Measurements from ENCODE around the gene RPUSD1.
A peak's percentile ranks its signal among the peaks of the same experiment; 100 is the strongest.
"Not testable (repeated sequence)": the region's sequence is repeated elsewhere in the genome, so short reads cannot be mapped to it uniquely, and the experiment has no call there.

RPUSD1 gene

GRCh38 chr16:787978-788398 is at the start of gene RPUSD1:
Gene RPUSD1 (minus strand): TSS chr16:788381. CDS start chr16:787737, 644 bp downstream.
- DNase-seq = peak; percentile 77

- DNase-seq = not testable (repeated sequence)
Measured at GRCh38 chr16:836822-837221, 48.6 kb upstream of the RPUSD1 start.

GRCh38 chr16:836221-836620 is 48.0 kb upstream of the RPUSD1 start:
- DNase-seq = no peak

- DNase-seq = no peak
Measured at GRCh38 chr16:835373-835772, 47.2 kb upstream of the RPUSD1 start.

- DNase-seq = no peak
Measured at GRCh38 chr16:833411-833810, 45.2 kb upstream of the RPUSD1 start.

GRCh38 chr16:832652-833336 is 44.6 kb upstream of the RPUSD1 start:
- DNase-seq = no peak

GRCh38 chr16:831571-832413 is 43.6 kb upstream of the RPUSD1 start:
- no peak for DNase-seq

GRCh38 chr16:830871-831570 is 42.8 kb upstream of the RPUSD1 start:
- DNase-seq = no peak

GRCh38 chr16:830107-830870 is 42.1 kb upstream of the RPUSD1 start:
- no peak for DNase-seq

- DNase-seq = no peak
Measured at GRCh38 chr16:828891-829290, 40.7 kb upstream of the RPUSD1 start.

GRCh38 chr16:827513-827912 is 39.3 kb upstream of the RPUSD1 start:
- DNase-seq = no peak

GRCh38 chr16:825341-826061 is 37.3 kb upstream of the RPUSD1 start:
- no peak for DNase-seq

- no peak for DNase-seq
Measured at GRCh38 chr16:824601-825000, 36.4 kb upstream of the RPUSD1 start.

- no peak for DNase-seq
Measured at GRCh38 chr16:824194-824593, 36.0 kb upstream of the RPUSD1 start.

GRCh38 chr16:822909-823297 is 34.7 kb upstream of the RPUSD1 start:
- no peak for DNase-seq

GRCh38 chr16:822174-822908 is 34.2 kb upstream of the RPUSD1 start:
- no peak for DNase-seq

- DNase-seq = no peak
Measured at GRCh38 chr16:821751-822150, 33.6 kb upstream of the RPUSD1 start.

- no peak for DNase-seq
Measured at GRCh38 chr16:820748-821147, 32.6 kb upstream of the RPUSD1 start.

- not testable (repeated sequence) for DNase-seq
Measured at GRCh38 chr16:820044-820408, 31.8 kb upstream of the RPUSD1 start.

GRCh38 chr16:819336-820043 is 31.3 kb upstream of the RPUSD1 start:
- DNase-seq = no peak

GRCh38 chr16:818592-818991 is 30.4 kb upstream of the RPUSD1 start:
- no peak for DNase-seq

All from NCI-H146 (cell line).